SK-N-SH treated with all-trans-retinoic acid at 6 μM for 48 hours (cell line): ENCODE data around the gene PLEKHG3.

Experiments
- ATAC-seq: fragments of 200-7000 bp; cut with Tn5 transposase; 3 replicates; pipeline ENCODE4 v1.9.1; 2020; ENCODE audit warnings: mild to moderate bottlenecking, moderate library complexity
- ARNTL ChIP-seq: fragments of 450-650 bp; formaldehyde crosslinking; IDR thresholded peaks from 2 replicates; pipeline ENCODE4 v1.5.0; 2020; ENCODE audit warnings: low read depth, mild to moderate bottlenecking, moderate library complexity, borderline replicate concordance
- BACH2 ChIP-seq: fragments of 250-450 bp; sonication (Bioruptor Pico); IDR thresholded peaks from 2 replicates; pipeline ENCODE4 v1.9.0; 2021; ENCODE audit warnings: mild to moderate bottlenecking, borderline replicate concordance
- CREB5 ChIP-seq: fragments of 250-450 bp; sonication (Bioruptor Pico); IDR thresholded peaks from 2 replicates; pipeline ENCODE4 v1.5.1; 2020; ENCODE audit warnings: low read depth, mild to moderate bottlenecking, moderate library complexity
- CSDC2 ChIP-seq: fragments of 250-450 bp; sonication (Bioruptor Pico); IDR thresholded peaks from 2 replicates; pipeline ENCODE4 v1.5.0; 2020; ENCODE audit warnings: mild to moderate bottlenecking, moderate library complexity
- ESRRG ChIP-seq: fragments of 250-450 bp; sonication (Bioruptor Pico); IDR thresholded peaks from 2 replicates; pipeline ENCODE4 v1.6.1; 2021; ENCODE audit warnings: mild to moderate bottlenecking
- GLIS3 ChIP-seq: fragments of 250-450 bp; sonication (Bioruptor Pico); IDR thresholded peaks from 2 replicates; pipeline ENCODE4 v1.5.0; 2020; ENCODE audit warnings: mild to moderate bottlenecking, moderate library complexity
- ISL1 ChIP-seq: fragments of 250-450 bp; sonication (Bioruptor Pico); IDR thresholded peaks from 2 replicates; pipeline ENCODE4 v2.1.2; 2022; ENCODE audit warnings: mild to moderate bottlenecking, moderate library complexity
- POU6F1 ChIP-seq: fragments of 250-450 bp; sonication (Bioruptor Pico); IDR thresholded peaks from 2 replicates; pipeline ENCODE4 v1.8.0; 2021; ENCODE audit warnings: low read depth, mild to moderate bottlenecking, moderate library complexity, borderline replicate concordance
- PPARA ChIP-seq: fragments of 250-450 bp; sonication (Bioruptor Pico); IDR thresholded peaks from 2 replicates; pipeline ENCODE4 v1.5.0; 2020; ENCODE audit warnings: mild to moderate bottlenecking, borderline replicate concordance
- RARB ChIP-seq: fragments of 250-450 bp; sonication (Bioruptor Pico); IDR thresholded peaks from 2 replicates; pipeline ENCODE4 v1.8.0; 2021; ENCODE audit warnings: mild to moderate bottlenecking, moderate library complexity
- SNAI2 ChIP-seq: fragments of 250-450 bp; sonication (Bioruptor Pico); IDR thresholded peaks from 2 replicates; pipeline ENCODE4 v1.5.0; 2020; ENCODE audit warnings: mild to moderate bottlenecking, moderate library complexity
- TCF4 ChIP-seq: fragments of 250-450 bp; sonication (Bioruptor Pico); IDR thresholded peaks from 2 replicates; pipeline ENCODE4 v1.8.0; 2021; ENCODE audit warnings: mild to moderate bottlenecking, moderate library complexity, borderline replicate concordance
- TOX ChIP-seq: fragments of 250-450 bp; sonication (Bioruptor Pico); IDR thresholded peaks from 2 replicates; pipeline ENCODE4 v1.8.0; 2021; ENCODE audit warnings: mild to moderate bottlenecking, moderate library complexity, borderline replicate concordance
- ZC3H10 ChIP-seq: fragments of 250-450 bp; sonication (Bioruptor Pico); IDR thresholded peaks from 2 replicates; pipeline ENCODE4 v1.5.1; 2021; ENCODE audit warnings: mild to moderate bottlenecking, moderate library complexity
- ZFP3 ChIP-seq: fragments of 250-450 bp; sonication (Bioruptor Pico); IDR thresholded peaks from 2 replicates; pipeline ENCODE4 v1.5.0; 2020; ENCODE audit warnings: mild to moderate bottlenecking, moderate library complexity
- ZNF70 ChIP-seq: fragments of 450-650 bp; formaldehyde crosslinking; IDR thresholded peaks from 2 replicates; pipeline ENCODE4 v1.5.0; 2020; ENCODE audit warnings: mild to moderate bottlenecking, moderate library complexity
- ZNF8 ChIP-seq: fragments of 450-650 bp; formaldehyde crosslinking; IDR thresholded peaks from 2 replicates; pipeline ENCODE4 v1.5.0; 2020; ENCODE audit warnings: mild to moderate bottlenecking, moderate library complexity
- TF ChIP-seq, protein P1 (sequence below): fragments of 250-450 bp; sonication (Bioruptor Pico); IDR thresholded peaks from 2 replicates; pipeline ENCODE4 v1.5.1; 2021; ENCODE audit warnings: mild to moderate bottlenecking, moderate library complexity
- TF ChIP-seq, protein P2 (sequence below): fragments of 250-450 bp; sonication (Bioruptor Pico); IDR thresholded peaks from 2 replicates; pipeline ENCODE4 v1.8.0; 2020; ENCODE audit warnings: mild to moderate bottlenecking, moderate library complexity, borderline replicate concordance
- TF ChIP-seq, protein P3 (sequence below): fragments of 250-450 bp; sonication (Bioruptor Pico); IDR thresholded peaks from 2 replicates; pipeline ENCODE4 v1.5.0; 2020; ENCODE audit warnings: mild to moderate bottlenecking, moderate library complexity

The PLEKHG3 gene

DNA sequence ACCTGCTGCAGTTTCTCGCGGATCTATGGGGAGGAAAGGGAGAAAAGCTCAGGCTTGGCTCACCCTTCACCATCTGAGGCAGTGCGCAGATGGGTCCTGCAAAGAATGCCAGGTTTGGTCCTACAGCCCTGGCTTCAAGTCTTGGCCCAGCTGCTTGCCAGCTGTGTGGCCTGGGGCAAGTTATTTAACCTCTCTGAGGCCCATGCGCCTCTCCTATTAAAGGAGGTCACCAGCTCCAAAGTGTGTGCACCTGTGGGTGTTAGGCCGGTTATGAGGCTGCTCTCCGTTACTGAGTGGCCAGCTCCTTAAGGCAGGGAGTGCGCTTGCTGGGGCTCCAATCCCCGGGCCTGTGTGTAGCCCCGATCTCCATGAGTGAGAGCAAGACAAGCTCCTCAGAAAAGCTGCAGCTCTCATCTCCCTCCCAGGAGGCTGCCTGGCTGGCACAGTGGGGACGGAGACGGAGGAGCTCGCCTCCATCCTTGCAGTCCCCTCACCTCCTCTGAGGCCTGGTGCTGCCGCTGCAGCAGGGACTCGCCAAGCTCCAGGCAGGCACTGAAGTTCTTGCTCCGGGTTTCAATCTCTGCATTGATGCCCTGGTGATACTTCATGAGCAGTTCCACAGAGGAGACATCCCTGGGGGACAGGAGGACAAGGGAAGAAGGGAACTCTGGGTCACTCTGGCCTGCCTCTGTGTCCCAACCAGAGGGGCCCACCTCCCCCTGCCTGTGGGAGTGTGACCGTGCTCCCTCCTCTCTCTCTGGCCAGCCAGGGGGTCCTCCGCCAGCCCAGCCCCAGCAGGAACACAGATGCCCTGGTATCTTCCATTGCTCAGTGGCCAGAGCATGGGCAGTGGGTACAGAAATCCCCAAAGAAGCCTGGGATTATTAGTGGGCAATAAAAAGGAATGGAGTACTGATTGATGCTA, 65.1 kb downstream of the PLEKHG3 start:
- no peak for TF ChIP-seq ZNF70 (CRISPR knock-in tag)
- TF ChIP-seq POU6F1 (CRISPR knock-in tag), result no peak
- TF ChIP-seq TOX, result no peak
- no peak for TF ChIP-seq PPARA (CRISPR knock-in tag)
- no peak for TF ChIP-seq ESRRG (CRISPR knock-in tag)
- TF ChIP-seq ZFP3 (CRISPR knock-in tag), result no peak
- no peak for TF ChIP-seq ZNF8
- TF ChIP-seq ISL1 (CRISPR knock-in tag), result no peak

DNA sequence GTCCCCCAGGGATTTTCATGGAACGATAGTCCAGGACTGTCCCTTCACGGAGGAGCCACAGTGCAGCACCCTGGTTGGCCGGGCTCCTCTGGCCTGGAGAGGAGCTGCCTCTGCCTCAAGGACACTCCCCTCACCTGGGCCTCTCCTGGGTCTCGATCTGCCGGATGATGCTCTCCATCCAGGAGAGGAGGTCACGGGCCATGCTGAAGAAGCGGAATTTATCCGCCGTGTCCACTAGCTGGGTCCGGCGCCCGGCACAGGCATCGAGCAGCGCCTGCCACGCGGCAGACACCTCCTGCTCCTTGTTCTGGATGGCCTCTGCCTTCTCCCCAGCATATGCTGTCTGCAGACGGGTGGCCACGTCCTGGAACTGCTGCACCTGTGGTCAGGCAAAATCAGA, 66.5 kb downstream of the PLEKHG3 start:
- TF ChIP-seq BACH2 (CRISPR knock-in tag), result no peak
- TF ChIP-seq TCF4 (CRISPR knock-in tag), result no peak
- TF ChIP-seq SNAI2 (CRISPR knock-in tag), result no peak
- TF ChIP-seq ZC3H10 (CRISPR knock-in tag), result no peak
- TF ChIP-seq CREB5 (CRISPR knock-in tag), result no peak
- no peak for TF ChIP-seq ARNTL
- TF ChIP-seq, protein P1, sequence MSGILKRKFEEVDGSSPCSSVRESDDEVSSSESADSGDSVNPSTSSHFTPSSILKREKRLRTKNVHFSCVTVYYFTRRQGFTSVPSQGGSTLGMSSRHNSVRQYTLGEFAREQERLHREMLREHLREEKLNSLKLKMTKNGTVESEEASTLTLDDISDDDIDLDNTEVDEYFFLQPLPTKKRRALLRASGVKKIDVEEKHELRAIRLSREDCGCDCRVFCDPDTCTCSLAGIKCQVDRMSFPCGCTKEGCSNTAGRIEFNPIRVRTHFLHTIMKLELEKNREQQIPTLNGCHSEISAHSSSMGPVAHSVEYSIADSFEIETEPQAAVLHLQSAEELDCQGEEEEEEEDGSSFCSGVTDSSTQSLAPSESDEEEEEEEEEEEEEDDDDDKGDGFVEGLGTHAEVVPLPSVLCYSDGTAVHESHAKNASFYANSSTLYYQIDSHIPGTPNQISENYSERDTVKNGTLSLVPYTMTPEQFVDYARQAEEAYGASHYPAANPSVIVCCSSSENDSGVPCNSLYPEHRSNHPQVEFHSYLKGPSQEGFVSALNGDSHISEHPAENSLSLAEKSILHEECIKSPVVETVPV (CRISPR knock-in tag), result no peak
- ATAC-seq, result no peak

More for the DNA sequence above, 65.1 kb downstream of the PLEKHG3 start:
- no peak for ATAC-seq

GRCh38 chr14:64771161-64771560, 66.9 kb downstream of the PLEKHG3 start:
- no peak for TF ChIP-seq BACH2 (CRISPR knock-in tag)
- TF ChIP-seq, protein P2, sequence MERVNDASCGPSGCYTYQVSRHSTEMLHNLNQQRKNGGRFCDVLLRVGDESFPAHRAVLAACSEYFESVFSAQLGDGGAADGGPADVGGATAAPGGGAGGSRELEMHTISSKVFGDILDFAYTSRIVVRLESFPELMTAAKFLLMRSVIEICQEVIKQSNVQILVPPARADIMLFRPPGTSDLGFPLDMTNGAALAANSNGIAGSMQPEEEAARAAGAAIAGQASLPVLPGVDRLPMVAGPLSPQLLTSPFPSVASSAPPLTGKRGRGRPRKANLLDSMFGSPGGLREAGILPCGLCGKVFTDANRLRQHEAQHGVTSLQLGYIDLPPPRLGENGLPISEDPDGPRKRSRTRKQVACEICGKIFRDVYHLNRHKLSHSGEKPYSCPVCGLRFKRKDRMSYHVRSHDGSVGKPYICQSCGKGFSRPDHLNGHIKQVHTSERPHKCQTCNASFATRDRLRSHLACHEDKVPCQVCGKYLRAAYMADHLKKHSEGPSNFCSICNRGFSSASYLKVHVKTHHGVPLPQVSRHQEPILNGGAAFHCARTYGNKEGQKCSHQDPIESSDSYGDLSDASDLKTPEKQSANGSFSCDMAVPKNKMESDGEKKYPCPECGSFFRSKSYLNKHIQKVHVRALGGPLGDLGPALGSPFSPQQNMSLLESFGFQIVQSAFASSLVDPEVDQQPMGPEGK, result no peak
- TF ChIP-seq ZC3H10 (CRISPR knock-in tag), result no peak
- TF ChIP-seq PPARA (CRISPR knock-in tag), result no peak
- TF ChIP-seq RARB (CRISPR knock-in tag), result no peak
- no peak for TF ChIP-seq ISL1 (CRISPR knock-in tag)
- no peak for TF ChIP-seq TCF4 (CRISPR knock-in tag)
- TF ChIP-seq SNAI2 (CRISPR knock-in tag), result no peak
- no peak for TF ChIP-seq TOX
- no peak for TF ChIP-seq ZNF70 (CRISPR knock-in tag)
- TF ChIP-seq GLIS3 (CRISPR knock-in tag), result no peak
- TF ChIP-seq CREB5 (CRISPR knock-in tag), result no peak
- no peak for TF ChIP-seq ARNTL

DNA sequence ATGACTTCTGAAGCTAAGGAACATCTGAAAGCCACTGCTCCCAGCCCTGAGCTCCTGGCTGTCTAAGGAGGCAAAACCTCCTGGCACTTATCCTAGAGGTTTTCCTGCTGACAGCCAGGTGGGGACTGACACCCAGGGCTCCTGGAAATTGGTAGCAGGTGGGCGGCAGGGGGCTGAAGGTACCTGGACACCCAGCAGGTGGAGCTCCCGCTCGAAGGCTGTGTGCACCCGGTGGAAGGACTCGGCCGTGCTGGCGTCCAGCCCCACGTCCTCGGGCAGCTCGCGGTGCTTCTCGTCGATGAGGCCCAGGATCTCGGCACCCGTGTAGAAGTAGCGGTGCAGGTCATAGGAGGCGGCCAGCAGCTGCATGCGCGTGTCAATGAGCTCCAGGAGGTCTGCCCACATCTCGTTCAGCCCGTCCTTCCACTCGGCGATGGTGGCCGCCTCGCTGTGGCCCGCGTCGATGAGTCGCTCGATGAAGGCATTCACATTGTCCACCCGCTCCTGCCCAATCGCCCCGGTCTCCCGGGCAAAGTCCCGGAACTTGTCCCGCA, 68.2 kb downstream of the PLEKHG3 start:
- no peak for ATAC-seq
- TF ChIP-seq ZNF8, result no peak
- TF ChIP-seq CSDC2 (CRISPR knock-in tag), result no peak
- TF ChIP-seq ISL1 (CRISPR knock-in tag), result no peak
- TF ChIP-seq PPARA (CRISPR knock-in tag), result no peak
- TF ChIP-seq, protein P1 (CRISPR knock-in tag), result no peak
- TF ChIP-seq, protein P3, sequence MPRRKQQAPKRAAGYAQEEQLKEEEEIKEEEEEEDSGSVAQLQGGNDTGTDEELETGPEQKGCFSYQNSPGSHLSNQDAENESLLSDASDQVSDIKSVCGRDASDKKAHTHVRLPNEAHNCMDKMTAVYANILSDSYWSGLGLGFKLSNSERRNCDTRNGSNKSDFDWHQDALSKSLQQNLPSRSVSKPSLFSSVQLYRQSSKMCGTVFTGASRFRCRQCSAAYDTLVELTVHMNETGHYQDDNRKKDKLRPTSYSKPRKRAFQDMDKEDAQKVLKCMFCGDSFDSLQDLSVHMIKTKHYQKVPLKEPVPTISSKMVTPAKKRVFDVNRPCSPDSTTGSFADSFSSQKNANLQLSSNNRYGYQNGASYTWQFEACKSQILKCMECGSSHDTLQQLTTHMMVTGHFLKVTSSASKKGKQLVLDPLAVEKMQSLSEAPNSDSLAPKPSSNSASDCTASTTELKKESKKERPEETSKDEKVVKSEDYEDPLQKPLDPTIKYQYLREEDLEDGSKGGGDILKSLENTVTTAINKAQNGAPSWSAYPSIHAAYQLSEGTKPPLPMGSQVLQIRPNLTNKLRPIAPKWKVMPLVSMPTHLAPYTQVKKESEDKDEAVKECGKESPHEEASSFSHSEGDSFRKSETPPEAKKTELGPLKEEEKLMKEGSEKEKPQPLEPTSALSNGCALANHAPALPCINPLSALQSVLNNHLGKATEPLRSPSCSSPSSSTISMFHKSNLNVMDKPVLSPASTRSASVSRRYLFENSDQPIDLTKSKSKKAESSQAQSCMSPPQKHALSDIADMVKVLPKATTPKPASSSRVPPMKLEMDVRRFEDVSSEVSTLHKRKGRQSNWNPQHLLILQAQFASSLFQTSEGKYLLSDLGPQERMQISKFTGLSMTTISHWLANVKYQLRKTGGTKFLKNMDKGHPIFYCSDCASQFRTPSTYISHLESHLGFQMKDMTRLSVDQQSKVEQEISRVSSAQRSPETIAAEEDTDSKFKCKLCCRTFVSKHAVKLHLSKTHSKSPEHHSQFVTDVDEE (CRISPR knock-in tag), result no peak
- no peak for TF ChIP-seq ESRRG (CRISPR knock-in tag)
- TF ChIP-seq CREB5 (CRISPR knock-in tag), result no peak
- TF ChIP-seq TCF4 (CRISPR knock-in tag), result no peak

More at GRCh38 chr14:64771161-64771560, 66.9 kb downstream of the PLEKHG3 start:
- ATAC-seq, result no peak
